IPS-11a (cell line): ENCODE data around the gene SP6.

Experiments used
- H3K4me3 ChIP-seq: one replicate; pipeline ENCODE4 v1.5.1; 2013; ENCODE audit warnings: low read depth, low read length, control low read depth

SP6 gene

DNA sequence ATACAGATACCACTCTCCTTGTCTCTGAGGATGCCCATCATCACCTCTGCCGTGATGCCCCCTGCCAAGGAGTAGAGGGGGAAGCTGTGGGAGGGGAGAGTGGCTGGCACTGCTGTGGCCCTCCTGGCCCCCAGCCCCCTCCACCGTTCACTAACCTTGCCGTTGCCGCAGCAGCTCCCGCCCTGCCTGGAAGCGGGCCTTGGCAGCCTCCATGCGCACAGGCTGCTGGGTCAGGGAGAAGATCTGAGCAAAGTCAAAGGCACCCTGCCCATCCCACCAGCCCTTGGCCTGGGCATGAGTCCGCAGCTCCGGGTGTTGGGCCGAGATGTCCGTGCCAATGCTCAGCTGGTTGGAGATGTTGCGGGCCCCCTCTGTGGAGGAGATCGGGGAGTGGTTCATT lies 12.3 kb downstream of the SP6 start:
- no peak overlapping the region for H3K4me3 ChIP-seq

DNA sequence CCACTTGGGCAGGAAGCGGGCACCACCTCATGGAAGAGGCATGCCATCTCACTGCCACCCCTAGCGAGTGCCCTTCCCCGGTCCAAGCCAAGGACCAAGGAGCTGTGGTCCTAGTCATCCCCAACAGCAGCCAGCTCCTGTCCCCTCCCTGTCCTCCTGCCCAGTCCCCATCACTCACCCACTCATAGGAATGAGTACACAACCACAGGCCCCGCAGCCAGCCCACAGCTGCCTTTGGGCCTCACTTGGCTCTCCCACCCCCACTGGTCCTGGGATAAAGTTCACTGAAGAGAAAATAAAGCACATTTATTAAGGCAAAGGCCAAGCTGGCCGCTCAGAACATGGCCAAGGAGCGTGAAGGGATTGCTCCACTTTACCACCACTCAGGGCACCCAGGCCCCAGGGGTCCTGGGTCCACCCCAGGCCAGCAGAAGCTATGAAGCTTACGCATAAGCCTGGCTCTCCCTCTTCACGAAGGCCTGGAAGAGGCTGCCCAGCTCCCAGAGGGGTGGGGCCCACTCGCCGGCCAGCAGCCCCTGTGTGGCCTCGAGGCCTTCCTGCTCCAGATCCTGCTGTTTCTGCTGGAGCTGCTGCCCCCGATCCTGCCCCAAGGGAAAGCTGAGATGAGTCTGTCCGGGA lies 13.4 kb downstream of the SP6 start:
- H3K4me3 ChIP-seq, result no peak overlapping the region

DNA sequence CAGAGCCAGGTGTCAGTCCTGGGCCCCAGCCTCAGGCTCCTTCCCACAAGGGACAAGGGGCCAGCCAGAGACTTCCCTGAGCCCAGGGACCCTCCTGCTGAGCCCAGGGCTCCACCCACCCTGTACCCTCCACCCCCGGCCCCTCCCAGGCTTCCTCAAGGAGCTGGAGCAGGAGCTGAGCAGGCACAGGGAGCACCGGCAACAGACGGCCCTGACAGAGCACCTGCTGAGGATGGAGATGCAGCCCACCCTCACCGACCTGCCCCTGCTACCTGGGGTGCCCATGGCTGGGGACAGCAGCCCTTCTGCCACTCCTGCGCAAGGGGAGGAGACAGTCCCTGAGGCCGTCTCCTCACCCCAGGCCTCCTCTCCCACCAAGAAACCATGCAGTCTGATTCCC lies 14.4 kb downstream of the SP6 start:
- H3K4me3 ChIP-seq, result no peak overlapping the region

DNA sequence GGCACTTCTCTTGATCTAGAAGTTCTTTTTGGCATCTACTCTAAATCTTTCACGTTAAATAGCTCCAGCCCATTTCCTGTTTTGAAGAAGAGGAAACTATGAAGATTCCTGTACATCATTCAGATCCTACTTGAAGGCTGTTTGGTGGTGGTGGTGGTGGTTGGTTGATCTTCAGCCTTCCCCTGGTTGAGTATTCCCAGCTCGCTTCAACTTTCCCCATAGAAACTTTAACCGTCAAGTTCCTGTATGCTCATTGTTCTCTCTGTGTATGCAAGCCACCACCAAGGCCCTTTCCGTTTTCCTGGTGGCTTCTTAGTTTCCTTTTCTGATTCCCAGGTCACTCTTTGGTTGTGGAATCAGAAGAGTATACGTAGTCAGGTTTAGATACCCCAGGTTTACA lies 16.2 kb downstream of the SP6 start:
- no peak overlapping the region for H3K4me3 ChIP-seq

DNA sequence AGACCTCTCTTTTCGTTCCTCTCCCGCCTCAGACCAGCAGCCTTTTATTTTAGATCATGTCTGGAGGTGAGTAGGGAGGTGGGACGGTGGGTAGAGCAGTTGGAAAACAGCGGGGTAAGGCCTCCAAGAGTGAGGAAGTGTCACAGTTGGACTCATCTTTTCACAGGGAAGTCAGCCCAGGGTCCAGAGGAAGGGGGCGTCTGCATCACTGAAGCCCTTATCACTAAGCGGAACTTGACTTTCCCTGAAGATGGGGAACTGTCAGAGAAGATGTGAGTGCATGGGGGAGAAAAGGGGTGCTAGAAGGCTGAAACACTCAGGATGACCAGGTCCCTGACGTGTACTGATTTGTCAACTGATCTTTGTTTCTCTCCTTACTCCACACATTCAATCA lies 19.0 kb downstream of the SP6 start:
- no peak overlapping the region for H3K4me3 ChIP-seq

DNA sequence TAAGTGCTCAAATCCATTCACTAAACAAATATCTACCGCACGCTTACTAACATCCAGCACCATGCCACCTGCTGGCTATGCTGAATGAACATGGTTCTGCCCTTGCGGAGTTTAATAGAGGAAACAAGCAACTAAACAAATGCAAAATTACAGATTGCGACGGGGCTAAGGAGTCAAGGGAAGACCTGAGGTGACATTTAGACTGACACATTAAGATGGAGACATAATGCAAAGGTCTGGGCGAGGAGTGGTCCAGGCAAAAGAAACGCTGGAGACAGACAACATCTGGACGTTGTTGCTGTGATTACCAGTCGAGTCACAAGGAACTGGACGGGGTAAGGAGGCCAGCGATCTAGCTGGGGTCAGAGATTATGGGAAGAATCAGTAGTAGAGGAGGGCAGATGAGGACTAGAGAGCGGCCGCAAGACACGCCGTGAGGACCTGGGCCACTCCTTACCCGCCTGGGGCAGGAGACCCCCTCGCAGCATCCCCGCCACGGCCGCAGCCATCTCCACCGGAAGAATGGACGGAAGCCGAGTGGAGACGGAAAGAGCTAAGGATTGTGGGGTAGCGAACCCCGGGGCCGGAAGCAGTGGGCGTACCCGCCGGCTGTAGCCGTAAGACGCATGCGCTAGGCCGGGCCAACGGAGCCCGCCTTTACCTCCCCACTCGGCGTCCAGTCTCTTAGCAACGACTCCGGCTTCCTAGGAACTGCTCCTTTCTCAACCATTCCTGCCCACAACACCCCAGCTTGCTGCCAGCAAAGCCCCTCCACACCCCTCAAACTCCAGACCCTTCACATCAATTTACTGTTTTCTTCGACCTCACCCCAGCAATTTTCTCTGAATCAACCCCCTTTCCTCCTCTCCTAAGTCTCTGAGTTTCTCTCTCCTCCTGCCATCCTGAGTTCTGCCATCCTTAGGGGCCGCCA lies 19.7 kb downstream of the SP6 start, which contains the start of the genes LRRC46 and MRPL10:
TSS of gene LRRC46 (plus strand) at position 668 of the 931 bp plus-strand sequence. CDS start 320 bp downstream, outside the sequence.
TSS of gene MRPL10 (minus strand) at position 539 of the 931 bp plus-strand sequence. CDS start at position 509, 30 bp downstream.
- H3K4me3 ChIP-seq, result peak within 1 kb of the TSS; percentile 97

DNA sequence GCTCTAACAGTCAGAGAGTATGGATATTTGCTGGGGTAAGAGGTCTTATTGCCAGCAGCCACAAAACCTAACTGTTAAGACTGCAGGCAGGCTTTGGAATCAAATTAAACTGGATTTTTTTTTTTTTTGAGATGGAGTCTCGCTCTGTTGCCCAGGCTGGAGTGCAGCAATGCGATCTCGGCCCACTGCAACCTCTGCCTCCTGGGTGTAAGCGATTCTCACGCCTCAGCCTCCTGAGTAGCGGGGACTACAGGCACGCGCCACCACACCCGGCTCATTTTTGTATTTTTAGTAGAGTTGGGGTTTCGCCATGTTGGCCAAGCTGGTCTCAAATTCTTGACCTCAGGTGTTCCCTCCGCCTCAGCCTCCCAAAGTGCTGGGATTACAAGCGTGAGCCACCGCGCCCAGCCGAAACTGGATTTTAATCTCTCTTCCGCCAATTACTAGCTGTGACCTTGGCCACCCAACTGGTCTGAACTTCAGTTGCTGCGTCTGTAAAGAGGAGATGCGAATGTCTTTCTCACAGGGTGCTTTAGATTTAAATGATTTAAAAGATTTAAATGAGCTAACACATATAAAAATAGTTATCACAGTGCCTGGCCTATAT lies 20.5 kb downstream of the SP6 start:
- peak overlapping the region; percentile 97 for H3K4me3 ChIP-seq

DNA sequence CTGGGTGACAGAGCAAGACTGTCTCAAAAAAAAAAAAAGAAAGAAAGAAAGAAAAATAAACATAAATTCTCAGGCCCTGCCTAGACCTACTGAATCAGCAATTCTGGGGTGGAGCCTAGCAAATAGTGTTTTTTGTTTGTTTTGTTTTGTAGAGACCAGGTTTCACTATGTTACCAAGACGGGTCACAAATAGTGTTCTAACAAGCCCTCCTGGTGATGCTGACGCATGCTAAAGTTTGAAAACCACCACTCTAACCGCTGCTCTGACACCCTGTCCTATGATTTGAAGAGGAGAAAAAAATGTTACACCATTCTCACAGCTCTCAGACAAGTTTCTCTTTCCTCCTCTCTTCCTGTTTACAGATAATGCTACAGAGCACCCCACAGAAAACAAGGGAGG lies 21.1 kb downstream of the SP6 start:
- no peak overlapping the region for H3K4me3 ChIP-seq

DNA sequence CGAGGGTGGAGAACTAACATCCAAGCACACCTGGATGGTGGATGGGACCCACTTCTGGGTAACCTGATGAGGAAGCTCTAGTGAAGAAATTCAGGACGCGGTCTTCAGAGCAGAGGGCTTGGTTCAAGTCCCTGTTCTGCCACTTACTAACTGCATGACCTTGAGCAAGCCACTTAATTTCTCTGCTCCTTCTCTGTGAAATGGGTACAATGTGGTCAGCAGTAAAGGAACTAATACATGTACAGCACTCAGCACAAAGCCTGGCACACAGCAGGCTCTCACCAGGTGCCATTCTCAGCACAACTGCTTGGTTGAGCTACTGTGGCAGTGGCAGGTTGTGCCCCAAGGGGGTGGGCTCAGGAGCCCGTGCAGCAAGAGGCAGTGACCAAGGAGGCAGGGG lies 27.4 kb downstream of the SP6 start:
- no peak overlapping the region for H3K4me3 ChIP-seq

DNA sequence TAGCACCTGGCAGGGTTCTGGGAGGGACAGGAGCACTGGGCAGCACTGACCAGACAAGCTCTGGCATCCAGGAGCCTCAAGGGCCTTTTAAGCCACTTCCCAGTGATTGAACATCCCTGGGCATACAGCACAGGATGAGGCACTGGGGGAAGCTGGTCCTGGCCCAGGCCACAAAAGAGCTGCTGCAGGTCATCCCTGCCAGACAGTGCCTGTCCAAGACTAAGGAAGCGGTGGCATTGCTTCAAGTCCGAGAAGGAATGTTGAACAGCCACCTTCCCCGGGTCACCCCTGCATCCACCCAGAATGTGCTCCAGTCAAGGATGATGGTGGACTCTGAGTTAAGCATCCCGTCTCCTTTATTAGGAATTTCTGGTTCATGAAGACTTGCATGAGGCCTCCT lies 28.2 kb downstream of the SP6 start:
- no peak overlapping the region for H3K4me3 ChIP-seq

DNA sequence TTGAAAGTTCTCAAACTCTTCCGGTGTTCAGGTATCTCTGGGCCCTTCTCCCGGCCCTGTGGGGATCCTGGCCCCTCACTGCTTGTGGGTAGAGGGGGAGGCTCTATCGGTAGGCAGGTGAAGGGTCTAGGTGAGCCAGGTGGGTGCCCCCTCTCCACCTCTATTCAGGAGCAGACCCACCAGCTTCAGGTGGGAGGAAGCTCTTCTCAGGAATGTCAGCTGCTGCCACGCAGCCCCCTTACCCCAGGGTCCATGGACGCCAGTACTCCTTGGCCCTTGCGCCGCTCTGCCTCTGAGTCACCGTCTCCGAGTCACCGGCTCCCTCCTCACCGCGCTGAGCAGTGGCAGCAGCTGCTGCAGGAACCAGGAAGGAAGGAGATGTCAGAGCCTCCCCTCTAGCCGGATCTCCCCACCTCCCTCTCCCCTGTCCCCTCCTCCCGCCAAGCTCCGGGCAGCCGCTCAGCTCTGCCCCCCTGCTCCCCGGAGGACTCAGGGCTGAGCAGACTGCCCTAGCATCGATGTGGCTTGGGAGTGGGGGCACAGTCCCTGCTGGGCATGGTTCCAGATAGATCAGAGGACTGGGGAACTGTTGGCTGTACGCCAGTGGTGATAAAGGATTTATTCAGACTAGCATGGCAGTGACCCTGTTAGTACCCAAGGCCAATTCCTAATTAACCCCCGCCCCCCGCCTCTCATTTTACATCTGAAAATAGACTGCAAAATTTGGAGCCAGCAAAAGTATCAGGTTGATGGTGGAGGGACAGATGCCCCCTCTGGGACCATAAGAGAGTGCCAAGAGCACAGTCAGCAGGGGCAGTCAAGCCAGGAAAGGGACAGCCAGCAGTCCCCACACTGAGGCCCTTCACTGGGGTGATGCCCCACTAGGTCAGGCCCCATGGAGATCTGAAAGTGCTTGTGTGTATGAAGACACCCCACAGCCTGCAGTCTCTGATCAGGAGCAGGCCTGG lies 29.3 kb downstream of the SP6 start, which contains the start of gene OSBPL7:
TSS of gene OSBPL7 (minus strand) at position 371 of the 968 bp plus-strand sequence. CDS start 1,516 bp downstream, outside the sequence.
- H3K4me3 ChIP-seq, result peak within 1 kb of the TSS; percentile 83

DNA sequence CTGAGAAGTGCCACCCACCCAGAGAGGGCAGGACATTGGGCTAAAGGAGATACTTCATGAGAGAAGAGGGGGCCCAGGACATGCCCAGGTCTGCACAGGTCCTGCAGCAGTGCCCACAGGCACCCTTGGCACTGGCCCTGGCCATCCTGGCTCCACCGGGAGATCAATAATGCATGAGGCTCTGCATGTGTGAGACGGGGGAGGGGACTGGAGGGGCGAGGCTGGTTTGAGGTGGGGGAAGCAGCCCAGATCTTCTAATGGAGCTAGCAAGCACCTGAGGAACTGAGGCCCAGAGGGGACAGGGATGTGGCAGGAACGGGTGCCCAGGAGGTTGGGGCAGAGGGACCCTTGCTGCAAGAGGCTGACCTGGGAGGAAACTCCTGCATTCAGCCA lies 29.9 kb downstream of the SP6 start:
- H3K4me3 ChIP-seq, result peak overlapping the region; percentile 83

DNA sequence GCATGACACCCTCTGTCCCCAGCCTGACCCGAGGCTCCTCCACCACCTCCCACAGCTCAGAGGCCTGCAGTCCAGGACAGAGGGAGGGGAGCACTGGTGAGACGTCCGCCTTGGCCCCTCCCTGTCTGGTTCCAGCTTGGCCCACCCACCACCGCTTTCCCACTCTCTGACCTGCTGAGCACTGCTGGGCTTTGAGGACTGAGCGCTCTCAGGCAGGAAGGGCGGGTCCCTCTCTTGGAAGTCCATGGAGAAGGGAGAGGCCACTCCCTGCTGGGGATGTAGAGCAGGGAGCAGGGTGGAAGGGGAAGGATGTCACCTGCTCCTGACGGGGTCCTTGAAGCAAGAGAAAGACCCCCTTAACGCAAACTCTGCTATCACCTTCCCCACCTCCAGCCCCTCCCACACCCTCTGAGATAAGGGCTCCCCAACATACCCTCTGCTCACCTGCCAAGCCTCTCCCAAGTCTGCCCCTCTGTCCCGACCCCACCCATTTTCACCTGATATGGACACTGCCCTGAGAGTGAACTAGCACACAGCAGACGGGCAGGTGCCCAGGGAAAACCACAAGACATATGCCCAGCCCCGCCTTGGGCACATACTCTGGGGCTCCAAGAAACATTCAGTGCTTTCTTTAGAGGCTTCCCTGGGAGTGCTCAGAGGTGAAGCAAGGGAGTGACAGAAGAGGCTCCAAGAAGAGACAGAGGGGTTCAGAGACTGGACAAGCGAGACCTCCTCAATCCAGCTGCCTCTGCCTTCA lies 30.8 kb downstream of the SP6 start:
- no peak overlapping the region for H3K4me3 ChIP-seq

DNA sequence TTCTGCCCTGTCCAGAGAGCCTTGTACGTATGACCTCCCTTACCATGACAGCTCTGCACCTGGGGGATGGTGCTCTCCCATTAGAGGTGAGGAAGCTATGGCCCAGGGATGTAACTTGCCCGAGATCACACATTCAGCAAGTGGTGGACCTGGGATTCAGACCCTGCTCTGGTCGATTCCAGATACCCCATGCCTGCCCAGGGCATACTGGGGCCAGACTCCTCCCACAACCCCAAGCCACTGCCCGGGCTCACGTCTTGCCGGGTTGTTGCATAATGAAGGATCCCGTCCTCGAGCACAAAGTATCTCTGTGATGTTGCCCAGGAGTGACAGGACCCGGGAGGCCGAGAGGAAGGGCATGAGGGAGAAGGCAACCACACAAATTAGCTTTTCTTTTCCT lies 31.5 kb downstream of the SP6 start:
- no peak overlapping the region for H3K4me3 ChIP-seq

DNA sequence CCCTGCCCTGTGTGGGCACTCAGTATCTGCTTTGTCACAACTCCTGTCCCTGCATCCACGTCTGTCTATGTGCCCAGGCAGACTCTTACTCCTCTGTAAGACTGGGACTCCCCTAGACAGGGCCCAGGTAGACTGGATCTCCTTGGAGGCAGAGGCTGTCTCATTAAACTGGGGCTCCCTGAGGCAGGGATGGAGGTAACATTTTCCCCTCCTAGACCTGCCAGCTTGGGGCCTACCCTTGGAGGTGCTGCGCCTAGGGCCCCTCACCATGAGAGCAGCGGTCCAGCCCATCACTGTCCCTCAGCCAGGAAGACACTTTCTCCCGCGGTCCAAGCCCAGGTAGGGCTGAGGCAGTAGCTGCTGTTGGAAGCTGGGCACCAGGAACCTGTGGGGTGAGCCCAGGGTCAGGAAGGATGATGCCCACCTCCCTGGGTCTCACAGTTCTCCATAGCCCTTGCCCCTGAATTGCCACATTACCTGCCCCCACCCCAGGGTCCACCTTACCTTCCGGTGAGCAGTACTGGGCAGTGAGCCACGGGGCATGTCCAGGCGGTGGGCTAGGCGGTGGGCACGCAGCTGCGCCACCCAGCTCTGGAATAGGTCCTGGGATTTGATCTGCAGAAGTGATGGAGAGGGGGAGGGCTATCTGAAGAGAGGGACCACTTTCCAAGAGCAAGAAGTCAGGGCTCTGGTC lies 32.8 kb downstream of the SP6 start:
- no peak overlapping the region for H3K4me3 ChIP-seq

DNA sequence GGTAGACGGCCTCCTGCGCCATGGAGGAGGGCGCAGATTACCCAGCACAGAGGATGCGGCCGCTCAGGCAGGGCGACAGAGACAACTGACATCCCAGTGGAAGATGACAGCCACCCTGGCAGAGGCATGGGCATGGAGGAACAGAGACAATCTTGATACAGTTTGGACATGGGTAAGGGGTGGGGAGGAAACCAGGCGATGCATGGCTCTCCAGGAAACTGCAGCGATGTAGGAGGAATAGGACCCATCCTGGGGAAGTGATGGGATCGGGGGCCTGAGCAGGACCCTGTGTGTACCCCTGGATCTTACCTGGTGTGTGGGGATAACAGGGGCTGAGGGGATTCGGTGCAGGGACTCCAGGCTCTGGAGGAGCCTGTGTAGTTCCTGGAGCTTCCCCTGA lies 34.0 kb downstream of the SP6 start:
- H3K4me3 ChIP-seq, result no peak overlapping the region

DNA sequence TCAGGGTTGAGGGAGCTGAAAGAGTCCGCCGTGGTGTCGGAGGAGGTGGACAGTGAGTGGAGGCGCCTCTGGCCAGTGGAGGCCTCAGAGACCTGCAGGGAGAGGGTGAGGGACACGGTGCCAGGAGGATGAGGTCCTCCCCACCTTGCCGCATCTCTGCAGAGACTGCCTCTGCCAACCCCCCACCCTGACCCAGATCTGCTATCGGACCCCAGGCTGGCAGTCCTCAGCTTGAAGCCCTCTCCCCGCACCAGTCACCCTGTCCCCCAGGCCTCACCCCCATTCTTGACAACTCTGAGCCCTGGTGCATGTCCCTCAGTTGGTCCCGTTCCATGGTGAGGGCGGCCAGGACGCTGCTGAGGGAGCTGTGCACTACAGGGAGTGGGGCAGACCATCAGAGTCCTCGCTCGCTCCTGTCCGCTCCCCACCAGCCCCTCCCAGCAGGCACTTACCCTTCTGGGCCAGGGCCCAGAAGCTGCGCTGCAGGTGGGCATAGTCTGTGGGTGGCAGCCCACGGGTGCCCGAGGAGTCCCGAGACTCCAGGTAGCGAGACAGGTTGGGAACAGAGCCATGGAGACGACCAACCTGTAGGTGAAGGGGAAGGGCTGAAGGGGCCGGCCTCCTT lies 34.7 kb downstream of the SP6 start:
- no peak overlapping the region for H3K4me3 ChIP-seq

DNA sequence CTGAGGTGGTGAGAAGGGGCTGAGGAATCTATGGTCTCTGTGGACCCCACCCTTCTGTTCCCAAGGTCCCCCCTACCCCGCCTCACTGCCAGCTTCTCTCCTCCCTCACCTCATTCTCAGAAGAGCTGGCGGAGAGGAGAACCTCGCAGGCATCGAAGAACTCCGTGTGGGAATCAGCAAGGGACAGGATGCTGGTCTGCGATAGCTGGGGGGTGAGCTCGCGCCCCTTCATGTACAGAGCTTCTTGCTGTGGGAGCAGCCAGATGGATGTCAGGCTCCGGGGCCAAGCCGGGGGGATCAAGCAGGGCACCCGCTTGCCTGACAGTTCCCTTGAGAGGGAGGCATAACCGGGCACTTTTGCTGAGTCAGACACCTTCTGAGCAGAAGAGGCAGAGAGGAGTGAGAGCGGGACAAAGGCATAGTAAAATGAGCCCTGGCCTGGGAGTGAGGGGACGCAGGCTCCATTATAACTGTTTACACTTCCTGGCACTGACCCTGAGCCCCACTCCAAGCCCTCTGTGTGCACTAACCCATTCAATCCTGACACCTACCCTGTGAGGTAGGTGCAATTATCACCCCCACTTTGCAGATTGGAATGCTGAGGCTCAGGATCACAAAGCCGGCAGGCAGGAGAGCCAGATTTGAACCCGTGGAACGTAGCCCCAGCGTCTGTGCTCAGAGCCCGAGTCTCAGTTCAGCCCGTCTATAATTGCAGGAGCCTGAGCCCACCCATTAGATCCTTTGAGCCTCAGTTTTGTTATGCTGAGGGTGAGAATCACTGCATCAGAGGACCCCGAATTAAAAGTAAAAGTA lies 35.7 kb downstream of the SP6 start:
- H3K4me3 ChIP-seq, result no peak overlapping the region
